Loucy (cell line): Measurements from ENCODE around the gene MADD.

Experiments used
- H2AFZ ChIP-seq: fragments of 200-600 bp; sonication (generic); 2 replicates; pipeline ENCODE4 v1.6.0; 2016; ENCODE audit warnings: antibody characterized with exemption, mild to moderate bottlenecking, low read length, moderate library complexity
- H3F3A ChIP-seq: fragments of 200-600 bp; 2 replicates; pipeline ENCODE4 v1.6.0; 2016; ENCODE audit warnings: antibody characterized with exemption, low read depth, mild to moderate bottlenecking
- H3K27me3 ChIP-seq: fragments of 200-600 bp; sonication (generic); 2 replicates; pipeline ENCODE4 v1.6.1; 2014; ENCODE audit warnings: low read length, mild to moderate bottlenecking; ENCODE audit not compliant: insufficient read depth, poor library complexity, severe bottlenecking
- H3K36me3 ChIP-seq: fragments of 200-600 bp; sonication (generic); 2 replicates; pipeline ENCODE4 v1.6.1; 2016; ENCODE audit warnings: low read length; ENCODE audit not compliant: insufficient read depth
- H3K4me1 ChIP-seq: fragments of 200-600 bp; sonication (generic); 2 replicates; pipeline ENCODE4 v1.5.1; 2014; ENCODE audit warnings: low read length, mild to moderate bottlenecking; ENCODE audit not compliant: insufficient read depth, poor library complexity, severe bottlenecking
- H3K4me2 ChIP-seq: fragments of 200-600 bp; sonication (generic); 2 replicates; pipeline ENCODE4 v1.6.0; 2014; ENCODE audit warnings: antibody characterized with exemption, low read length, low read depth, mild to moderate bottlenecking; ENCODE audit not compliant: poor library complexity, severe bottlenecking
- H3K4me3 ChIP-seq: fragments of 200-600 bp; sonication (generic); 2 replicates; pipeline ENCODE4 v1.5.1; 2014; ENCODE audit warnings: low read length, mild to moderate bottlenecking, mixed read lengths; ENCODE audit not compliant: poor library complexity, severe bottlenecking
- H3K79me2 ChIP-seq: fragments of 200-600 bp; sonication (generic); 2 replicates; pipeline ENCODE4 v1.6.1; 2014; ENCODE audit warnings: low read length; ENCODE audit not compliant: insufficient read depth
- H3K9ac ChIP-seq: fragments of 200-600 bp; sonication (generic); 2 replicates; pipeline ENCODE4 v1.6.0; 2014; ENCODE audit warnings: mild to moderate bottlenecking, low read depth, low read length, moderate library complexity; ENCODE audit not compliant: poor library complexity, severe bottlenecking
- H3K9me2 ChIP-seq: fragments of 200-600 bp; sonication (generic); replicated peaks from 2 replicates; pipeline ENCODE4 v1.6.1; 2016; ENCODE audit warnings: low read depth, low read length, mixed read lengths
- H3K9me3 ChIP-seq: fragments of 200-600 bp; sonication (generic); 2 replicates; pipeline ENCODE4 v1.6.1; 2014; ENCODE audit warnings: mild to moderate bottlenecking, antibody characterized with exemption, low read length, low read depth; ENCODE audit not compliant: insufficient read depth
- H4K20me1 ChIP-seq: fragments of 200-600 bp; sonication (generic); 2 replicates; pipeline ENCODE4 v1.6.0; 2014; ENCODE audit warnings: antibody characterized with exemption, low read length, mild to moderate bottlenecking; ENCODE audit not compliant: insufficient read depth, poor library complexity, severe bottlenecking
- EZH2phosphoT487 ChIP-seq: fragments of 200-600 bp; IDR thresholded peaks from 2 replicates; pipeline ENCODE4 v1.6.1; 2018; ENCODE audit warnings: antibody characterized with exemption, mild to moderate bottlenecking, moderate library complexity, borderline replicate concordance
- TF ChIP-seq, protein P1 (sequence below): fragments of 200-600 bp; sonication (generic); conservative IDR thresholded peaks from 2 replicates; pipeline ENCODE4 v1.5.1; 2014; ENCODE audit warnings: mild to moderate bottlenecking, antibody characterized with exemption, low read length

MADD gene

DNA sequence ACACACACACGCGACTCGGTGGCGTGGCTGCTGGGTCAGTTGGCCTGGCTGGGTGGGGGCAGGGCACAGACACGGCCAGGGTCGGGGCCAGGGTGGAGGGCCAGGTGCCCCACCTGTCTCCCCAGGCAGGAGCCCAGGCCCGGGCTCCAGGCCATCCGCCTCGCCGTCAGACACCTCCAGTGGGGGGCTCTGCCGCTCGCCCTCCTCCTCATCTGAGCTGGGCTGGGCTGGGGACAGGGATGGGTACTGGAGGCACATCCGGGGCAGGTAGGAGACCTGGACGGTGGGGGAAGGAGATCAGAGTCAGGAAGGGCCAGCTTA, 88.8 kb downstream of the MADD start:
- TF ChIP-seq EZH2phosphoT487 = no peak
- TF ChIP-seq, protein P1, sequence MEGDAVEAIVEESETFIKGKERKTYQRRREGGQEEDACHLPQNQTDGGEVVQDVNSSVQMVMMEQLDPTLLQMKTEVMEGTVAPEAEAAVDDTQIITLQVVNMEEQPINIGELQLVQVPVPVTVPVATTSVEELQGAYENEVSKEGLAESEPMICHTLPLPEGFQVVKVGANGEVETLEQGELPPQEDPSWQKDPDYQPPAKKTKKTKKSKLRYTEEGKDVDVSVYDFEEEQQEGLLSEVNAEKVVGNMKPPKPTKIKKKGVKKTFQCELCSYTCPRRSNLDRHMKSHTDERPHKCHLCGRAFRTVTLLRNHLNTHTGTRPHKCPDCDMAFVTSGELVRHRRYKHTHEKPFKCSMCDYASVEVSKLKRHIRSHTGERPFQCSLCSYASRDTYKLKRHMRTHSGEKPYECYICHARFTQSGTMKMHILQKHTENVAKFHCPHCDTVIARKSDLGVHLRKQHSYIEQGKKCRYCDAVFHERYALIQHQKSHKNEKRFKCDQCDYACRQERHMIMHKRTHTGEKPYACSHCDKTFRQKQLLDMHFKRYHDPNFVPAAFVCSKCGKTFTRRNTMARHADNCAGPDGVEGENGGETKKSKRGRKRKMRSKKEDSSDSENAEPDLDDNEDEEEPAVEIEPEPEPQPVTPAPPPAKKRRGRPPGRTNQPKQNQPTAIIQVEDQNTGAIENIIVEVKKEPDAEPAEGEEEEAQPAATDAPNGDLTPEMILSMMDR = no peak
- Histone ChIP-seq H4K20me1 (no peaks in the 10 kb centered on the region), H3K9me3 (no peaks in the 10 kb centered on the region), H3K4me1 (peaks cover 39% of the 10 kb centered on the region), H2AFZ (no peak overlapping the region), H3K36me3 (no peaks in the 10 kb centered on the region), H3K4me2 (no peak overlapping the region), H3K9ac (peak overlapping the region; percentile 68), H3K9me2 (no peaks in the 10 kb centered on the region), H3F3A (no peaks in the 10 kb centered on the region; the same call in 1 of the 2 replicates), H3K79me2 (no peaks in the 10 kb centered on the region), H3K4me3 (no peak overlapping the region), H3K27me3 (no peaks in the 10 kb centered on the region)

DNA sequence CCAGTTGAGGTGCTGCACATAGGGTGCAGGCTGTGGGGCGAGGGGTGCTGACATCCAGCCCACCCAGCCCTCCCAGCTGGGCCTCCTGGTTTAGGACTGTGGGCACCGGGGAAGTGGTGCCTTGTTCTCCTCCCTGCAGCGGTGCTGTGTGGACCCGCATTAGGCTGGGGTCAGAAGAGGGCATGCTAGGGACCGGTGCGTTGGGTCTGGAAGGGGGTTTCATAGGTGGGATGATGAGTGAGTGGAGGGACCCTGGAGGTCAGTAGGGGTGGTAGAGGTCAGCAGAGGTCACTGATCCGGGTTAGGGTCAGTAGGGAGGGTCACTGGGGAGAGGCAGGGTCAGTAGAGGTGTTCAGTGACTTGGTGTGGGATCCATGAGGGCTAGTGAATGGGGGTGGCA, 89.2 kb downstream of the MADD start:
- Histone ChIP-seq H2AFZ (no peak overlapping the region), H3K9me2 (no peaks in the 10 kb centered on the region), H3K9ac (peak overlapping the region; percentile 68), H3K4me2 (peak overlapping the region; percentile 52), H4K20me1 (no peaks in the 10 kb centered on the region), H3K4me1 (peaks cover 39% of the 10 kb centered on the region), H3K79me2 (no peaks in the 10 kb centered on the region), H3K36me3 (no peaks in the 10 kb centered on the region), H3K9me3 (no peaks in the 10 kb centered on the region), H3F3A (no peaks in the 10 kb centered on the region; the same call in 1 of the 2 replicates), H3K4me3 (peak overlapping the region; percentile 14), H3K27me3 (no peaks in the 10 kb centered on the region)
- TF ChIP-seq, protein P1 = no peak
- no peak for TF ChIP-seq EZH2phosphoT487

DNA sequence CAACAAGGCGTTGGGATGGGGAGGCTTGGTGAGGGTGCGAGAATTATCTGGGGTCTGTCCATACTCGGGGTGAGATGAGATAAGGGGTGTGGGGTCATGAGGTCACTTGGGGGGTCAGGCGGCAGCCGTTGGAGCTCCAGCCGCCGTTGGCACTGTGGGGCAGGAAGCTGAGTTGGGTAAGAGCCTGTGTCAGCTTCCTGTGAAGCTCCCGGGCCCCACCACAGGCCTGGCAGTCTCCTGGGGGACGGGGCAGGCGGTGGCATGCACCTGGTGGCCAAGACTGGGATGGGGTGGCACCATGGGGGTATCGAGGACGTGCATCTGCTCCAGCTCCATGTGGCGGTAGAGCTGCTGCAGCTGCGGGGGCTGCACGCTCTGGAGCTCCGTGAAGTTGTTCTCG, 89.7 kb downstream of the MADD start:
- Histone ChIP-seq H3K36me3 (no peaks in the 10 kb centered on the region), H3F3A (no peaks in the 10 kb centered on the region; the same call in 1 of the 2 replicates), H3K9me2 (no peaks in the 10 kb centered on the region), H4K20me1 (no peaks in the 10 kb centered on the region), H3K9me3 (no peaks in the 10 kb centered on the region), H3K79me2 (no peaks in the 10 kb centered on the region), H3K27me3 (no peaks in the 10 kb centered on the region), H3K4me2 (peak overlapping the region; percentile 52), H3K4me3 (peak overlapping the region; percentile 14), H3K9ac (peak overlapping the region; percentile 68), H3K4me1 (peaks cover 39% of the 10 kb centered on the region), H2AFZ (no peak overlapping the region)
- TF ChIP-seq EZH2phosphoT487 = no peak
- TF ChIP-seq, protein P1 = peak; percentile 15; the same call in 1 of the 2 replicates
